ENCODE measurements around the gene L3MBTL2.

L3MBTL2 gene

GRCh38 chr22:41215409-41215808, 10.3 kb downstream of the L3MBTL2 start:
- DNase-seq (ENCODE audit: low spot score): no peak

DNA sequence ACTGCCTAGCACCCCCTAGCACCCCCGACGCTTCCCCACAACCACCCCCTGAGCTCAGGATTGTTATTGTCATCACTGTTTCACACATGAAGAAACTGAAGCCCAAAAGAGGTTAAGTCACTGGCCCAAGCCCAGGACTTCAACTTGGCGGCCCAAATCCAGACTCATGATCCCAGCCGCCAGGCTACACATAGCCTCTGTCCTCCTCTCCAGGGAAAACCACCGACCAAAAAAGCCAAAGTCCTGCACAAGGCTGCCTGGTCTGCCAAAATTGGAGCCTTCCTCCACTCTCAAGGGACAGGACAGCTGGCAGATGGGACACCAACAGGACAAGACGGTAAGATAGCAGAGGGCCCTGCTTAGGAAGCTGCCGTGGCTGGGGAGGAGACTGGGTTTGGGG, 10.8 kb downstream of the L3MBTL2 start:
- DNase-seq (ENCODE audit: low spot score): no peak

- DNase-seq (ENCODE audit: low spot score): no peak
These were observed 11.9 kb downstream of the L3MBTL2 start for GRCh38 chr22:41216984-41217383.

DNA sequence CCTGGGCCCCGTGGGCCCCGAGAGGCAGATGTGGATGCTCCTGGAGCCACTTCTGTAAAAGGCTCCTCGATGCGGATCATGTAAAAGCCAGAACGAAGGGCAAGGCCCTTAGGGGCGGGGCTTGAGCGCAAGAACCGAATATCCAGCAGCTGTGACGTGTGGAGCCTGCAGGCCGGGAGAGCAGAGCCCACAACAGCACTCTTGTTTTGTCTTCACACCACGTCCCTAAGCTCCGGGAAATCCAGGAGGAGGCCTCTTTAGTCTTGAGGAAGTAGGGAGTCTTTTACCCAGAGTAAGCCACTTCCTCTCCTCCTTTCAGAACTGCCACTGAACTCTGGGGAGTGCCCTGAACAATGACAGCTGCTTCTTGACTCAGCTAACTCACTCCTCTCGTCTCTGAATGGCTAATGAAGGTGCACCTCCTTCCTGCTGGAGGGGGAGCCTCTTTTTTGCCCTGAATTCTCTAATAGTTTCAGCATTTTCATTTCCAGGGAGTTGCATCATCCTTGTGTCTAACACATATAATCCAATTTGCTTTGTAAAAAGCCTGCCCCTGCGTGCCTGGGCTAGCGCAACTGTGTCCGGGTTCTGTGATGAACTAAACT, 12.5 kb downstream of the L3MBTL2 start:
- DNase-seq (ENCODE audit: low spot score): no peak

DNA sequence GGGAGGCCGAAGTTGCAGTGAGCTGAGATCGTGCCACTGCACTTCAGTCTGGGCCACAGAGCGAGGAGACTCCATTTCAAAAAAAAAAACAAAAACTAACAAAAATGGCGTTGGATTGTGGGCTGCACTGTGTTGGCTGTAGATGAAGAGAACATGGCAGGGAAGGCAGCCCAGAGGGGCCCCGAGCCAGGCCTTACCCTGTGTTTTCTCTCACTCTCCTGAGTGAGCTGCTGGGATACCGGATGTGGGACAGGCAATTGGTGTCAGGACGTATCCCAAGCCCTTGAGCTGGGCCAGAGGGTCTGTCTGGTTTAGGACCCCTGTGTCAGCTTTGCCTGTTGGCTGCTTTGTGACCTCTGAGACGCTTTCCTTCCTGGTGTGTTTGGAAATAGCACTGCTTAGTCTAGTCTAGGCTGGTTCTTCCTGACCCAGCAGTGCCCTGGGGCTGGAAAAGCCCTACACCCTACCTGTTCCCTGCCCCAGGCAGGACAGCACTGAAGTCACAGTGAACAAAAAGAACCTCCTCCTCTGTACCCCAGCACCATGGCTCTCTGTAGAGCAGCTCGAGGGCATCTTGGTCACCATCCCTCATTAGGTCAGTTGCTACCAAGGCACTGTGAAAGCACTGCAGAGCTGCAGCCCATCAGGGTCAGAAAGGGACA, 17.9 kb downstream of the L3MBTL2 start:
- no peak for DNase-seq (ENCODE audit: low spot score)

GRCh38 chr22:41223535-41223934, 18.4 kb downstream of the L3MBTL2 start:
- DNase-seq (ENCODE audit: low spot score): no peak

DNA sequence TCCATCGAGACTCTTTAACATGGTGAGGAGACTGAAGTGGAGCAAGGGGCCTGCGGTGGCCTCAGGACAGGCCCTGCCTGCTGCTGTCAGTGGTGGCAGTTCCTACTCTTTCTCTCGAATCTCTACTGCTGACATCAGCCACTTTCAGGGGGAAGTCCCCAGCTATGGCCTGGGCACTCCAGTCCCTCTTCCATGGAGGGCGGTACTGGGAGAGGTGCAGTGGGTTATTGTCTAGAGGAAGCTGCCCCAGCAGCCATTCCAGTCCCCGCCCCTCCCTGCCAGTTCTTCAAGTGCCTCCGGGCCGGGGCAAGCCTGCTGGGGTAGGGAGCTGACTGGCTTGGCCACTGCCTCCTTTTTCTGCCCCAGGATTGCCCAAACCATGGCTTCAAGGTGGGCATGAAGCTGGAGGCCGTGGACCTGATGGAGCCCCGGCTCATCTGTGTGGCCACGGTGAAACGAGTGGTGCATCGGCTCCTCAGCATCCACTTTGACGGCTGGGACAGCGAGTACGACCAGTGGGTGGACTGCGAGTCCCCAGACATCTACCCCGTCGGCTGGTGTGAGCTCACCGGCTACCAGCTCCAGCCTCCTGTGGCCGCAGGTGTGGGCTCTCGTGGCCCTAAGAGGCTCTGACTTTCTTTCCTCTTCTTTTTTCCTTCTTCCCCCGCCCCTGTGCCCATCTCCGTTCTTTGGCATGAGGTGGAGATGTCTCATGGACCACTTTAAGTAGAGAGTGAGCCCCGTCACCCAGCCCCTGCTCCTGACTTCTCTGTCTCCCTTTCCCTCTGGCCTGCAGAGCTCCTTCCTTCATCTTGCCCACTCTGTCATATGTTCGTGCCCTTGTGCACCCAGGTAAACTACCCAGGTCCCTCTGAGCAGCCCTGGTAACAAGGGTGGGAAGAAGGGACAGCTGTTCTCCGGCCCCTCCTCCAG, 21.9 kb downstream of the L3MBTL2 start:
- DNase-seq (ENCODE audit: low spot score): no peak

GRCh38 chr22:41229215-41229614, 24.1 kb downstream of the L3MBTL2 start:
- no peak for DNase-seq (ENCODE audit: low spot score)

DNA sequence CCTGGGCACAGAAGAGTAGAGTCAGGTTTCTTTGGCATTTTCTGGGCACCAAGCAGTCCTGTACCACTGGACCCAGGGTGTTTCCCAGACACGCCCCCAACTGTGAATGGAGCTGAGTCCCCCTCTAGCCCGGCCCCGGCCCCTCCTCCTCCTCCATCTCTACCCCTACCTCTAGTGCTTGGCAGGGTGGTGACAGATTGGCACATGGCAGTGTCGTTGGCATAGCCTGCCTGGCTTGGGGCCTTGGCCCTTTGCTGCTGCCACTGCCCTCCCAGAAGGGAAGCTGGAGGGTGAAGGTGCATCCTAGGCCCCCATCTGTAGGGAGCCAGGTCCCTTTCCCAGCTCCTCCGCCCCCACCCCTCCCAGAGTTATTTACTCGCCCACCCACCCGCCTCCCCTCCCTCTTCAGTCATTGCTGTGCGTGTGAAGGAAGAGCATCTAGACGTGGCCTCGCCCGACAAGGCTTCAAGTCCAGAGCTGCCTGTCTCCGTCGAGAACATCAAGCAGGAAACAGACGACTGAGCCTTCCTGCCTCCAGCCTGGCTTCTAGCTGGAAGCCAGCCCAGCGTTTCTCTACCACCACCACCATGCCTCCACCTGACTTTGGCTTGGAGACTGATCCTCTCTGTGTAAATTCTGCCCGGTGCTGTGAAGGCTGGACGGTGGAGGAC, 24.8 kb downstream of the L3MBTL2 start:
- DNase-seq (ENCODE audit: low spot score): no peak

- no peak for DNase-seq (ENCODE audit: low spot score)
These were observed 25.3 kb downstream of the L3MBTL2 start for GRCh38 chr22:41230401-41230785.

- no peak for DNase-seq (ENCODE audit: low spot score)
These were observed 26.3 kb downstream of the L3MBTL2 start for GRCh38 chr22:41231369-41231768.

DNA sequence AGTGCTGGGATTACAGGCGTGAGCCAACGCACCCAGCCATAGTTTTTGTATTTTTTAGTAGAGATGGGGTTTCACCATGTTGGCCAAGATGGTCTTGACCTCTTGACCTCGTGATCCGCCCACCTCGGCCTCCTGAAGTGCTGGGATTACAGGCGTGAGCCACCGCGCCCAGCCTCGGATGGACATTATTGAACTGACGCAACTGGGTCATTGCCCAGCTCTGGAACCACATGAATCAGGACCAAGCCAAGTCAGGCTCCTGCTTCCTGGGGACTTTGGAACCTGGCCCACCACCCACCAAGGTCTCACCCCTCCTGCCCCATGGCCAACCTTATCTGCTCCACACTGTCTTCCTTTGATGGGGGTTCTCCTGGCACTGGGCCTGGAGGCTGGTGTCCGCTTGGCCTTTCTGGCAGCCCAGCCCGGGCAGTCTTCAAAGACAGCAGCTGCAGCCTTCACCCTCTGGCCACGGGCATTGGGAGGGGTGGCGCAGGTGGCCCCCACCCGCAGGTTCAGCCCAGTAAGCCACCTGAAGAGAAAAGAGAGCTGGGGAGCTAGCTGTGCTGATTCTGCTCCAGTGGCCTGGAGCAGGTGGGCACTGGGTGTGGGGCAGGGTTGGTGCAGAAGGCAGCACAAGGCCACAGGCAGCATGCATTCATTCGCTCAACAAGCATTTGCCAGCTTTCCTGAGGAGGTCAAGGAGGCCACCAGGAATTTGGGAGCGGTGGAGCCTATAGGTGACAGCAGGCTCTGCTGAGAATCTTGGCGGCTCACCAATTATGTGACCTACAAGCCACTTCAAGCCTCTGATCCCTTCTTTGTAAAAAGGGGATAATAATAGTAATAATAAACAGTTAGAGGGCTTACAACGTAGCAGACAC, 29.9 kb downstream of the L3MBTL2 start:
- no peak for DNase-seq (ENCODE audit: low spot score)

DNA sequence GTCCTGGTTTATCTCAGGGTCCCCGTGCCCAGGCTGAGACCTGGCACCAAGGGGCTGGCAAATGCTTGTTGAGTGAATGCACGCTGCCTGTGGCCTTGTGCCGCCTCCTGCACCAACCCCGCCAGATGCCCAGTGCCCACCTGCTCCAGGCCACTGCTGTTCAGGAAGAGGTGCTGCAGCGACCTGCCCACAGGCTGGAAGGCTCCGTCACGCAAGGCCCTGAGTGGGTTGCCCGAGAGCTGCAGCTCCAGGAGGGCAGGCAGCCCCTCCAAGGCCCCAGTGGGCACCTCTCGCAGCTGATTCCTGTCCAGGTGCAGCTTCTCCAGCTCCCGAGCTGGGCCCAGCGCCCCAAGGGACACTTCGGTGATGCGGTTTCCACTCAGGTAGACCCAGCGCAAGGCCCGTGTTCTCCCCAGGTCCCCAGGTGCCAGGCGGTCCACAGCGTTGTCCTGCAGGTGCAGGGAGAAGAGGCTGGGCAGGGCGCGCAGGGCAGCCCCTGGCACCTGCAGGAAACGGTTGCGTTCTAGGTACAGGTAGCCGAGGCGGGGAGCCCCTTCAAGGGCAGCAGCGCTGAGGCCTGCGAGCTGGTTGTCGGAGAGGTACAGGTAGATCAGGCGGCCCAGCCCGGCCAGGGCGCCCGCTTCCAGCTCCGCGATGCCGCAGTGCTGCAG, 32.1 kb downstream of the L3MBTL2 start:
- no peak for DNase-seq (ENCODE audit: low spot score)

- peak; percentile 57 for DNase-seq (ENCODE audit: low spot score)
These were observed 32.8 kb downstream of the L3MBTL2 start for GRCh38 chr22:41237707-41238569.

DNA sequence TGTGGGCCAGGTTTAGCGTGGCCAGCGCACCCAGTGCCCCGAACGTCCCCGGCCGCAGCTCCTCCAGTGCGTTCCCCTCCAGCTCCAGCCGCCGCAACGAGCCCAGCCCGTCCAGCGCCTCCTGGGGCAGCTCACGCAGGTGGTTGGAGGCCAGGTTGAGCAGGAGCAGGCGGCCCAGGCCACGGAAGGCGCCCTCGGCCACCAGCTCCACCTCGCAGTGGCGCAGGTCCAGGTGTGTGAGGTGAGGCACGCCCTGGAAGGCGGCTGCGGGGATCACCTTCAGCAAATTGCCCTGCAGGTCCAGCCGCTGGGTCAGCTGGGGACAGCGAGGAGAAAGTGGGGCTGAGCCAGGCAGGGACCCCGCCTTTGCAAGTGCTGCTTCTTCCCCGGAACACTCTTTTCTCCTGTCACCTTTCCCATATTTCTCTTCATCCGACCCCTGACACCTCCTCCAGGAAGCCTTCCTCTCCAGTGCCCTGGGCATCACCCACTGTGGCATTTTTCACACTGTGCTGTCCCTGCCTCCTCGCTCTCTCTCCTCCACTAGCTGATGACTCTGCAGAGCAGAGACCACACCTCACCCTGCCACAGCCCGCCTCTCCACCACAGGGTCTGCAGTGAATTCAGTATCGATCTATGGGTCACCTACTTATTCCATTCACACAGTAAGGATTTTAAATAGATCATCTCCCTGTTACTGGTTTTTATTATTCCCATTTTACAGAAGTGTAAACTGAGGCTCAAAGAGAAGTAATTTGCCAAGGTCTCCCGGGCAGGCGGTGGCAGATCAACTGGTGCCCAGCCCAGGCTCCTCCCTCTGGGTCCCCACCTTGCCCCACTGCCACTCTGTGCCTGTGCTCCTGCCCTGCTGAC, 33.7 kb downstream of the L3MBTL2 start:
- no peak for DNase-seq (ENCODE audit: low spot score)

DNA sequence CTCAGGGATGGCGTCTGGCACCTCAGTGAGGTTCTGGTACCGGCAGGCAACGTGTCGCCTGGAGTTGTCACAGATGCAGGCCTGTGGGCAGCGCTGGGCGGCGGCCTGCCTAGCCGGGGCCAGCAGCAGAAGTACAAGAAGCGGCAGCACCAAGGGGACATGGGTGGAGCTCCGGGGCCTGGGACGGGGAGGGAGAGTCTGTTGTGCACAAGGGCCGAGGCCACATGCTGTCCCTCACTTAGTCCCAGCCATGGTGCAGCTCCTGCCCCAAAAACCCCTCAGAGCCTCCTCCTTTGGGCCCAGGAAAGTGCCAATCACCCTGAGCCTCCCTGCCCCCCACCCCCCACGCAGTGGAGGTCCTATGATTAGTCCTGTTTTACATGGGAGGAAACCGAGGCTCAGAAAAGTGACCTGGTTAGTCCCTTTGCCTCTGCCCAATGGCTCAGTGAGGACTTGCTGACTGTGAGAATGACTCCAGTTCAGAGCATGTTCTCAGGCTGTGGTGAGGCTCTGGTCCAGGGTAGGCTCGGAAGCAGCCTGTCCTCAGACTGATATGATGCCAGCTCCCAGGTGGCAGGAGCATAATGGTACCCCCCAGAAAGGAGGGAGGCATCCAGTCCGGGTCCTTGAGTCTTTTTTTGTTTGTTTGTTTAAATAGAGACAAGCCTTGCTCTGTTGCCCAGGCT, 34.5 kb downstream of the L3MBTL2 start:
- DNase-seq (ENCODE audit: low spot score): no peak

- DNase-seq (ENCODE audit: low spot score): peak; percentile 98
These were observed 35.4 kb downstream of the L3MBTL2 start, which contains the start of gene CHADL for GRCh38 chr22:41240377-41241132. TSS of gene CHADL (minus strand) at chr22:41240931. CDS start at chr22:41240881, 50 bp downstream.

Measured in putamen (tissue), 1 donor.